Uterus (tissue), 4 donors: ENCODE results near the gene TBX2. TPM values are rescaled to one million over a fixed set of nuclear protein-coding genes. Genes with fewer than 3 reads are reported as not detected.

Experiments
- DNase-seq, 2 donors: peaks; one replicate each; pipeline ENCODE4 v3.0.0-alpha.2; 2019 to 2020
- H3K27ac ChIP-seq, 2 donors: fragments of 200-600 bp; sonication (generic); 1 replicate in 1 of 2; 2 replicates in 1 of 2; pipeline ENCODE4 v1.5.1; 2016 to 2018
- H3K27me3 ChIP-seq, 2 donors: fragments of 200-600 bp; sonication (generic); one replicate each; pipeline ENCODE4 v1.5.1; 2018 to 2019; ENCODE audit warnings: control low read depth in 1 of 2
- H3K36me3 ChIP-seq, 2 donors: fragments of 200-600 bp; sonication (generic); one replicate each; pipeline ENCODE4 v1.5.1; 2019; ENCODE audit warnings: control low read depth in 1 of 2
- H3K4me1 ChIP-seq, 2 donors: fragments of 200-600 bp; sonication (generic); one replicate each; pipeline ENCODE4 v1.5.1; 2018 to 2019; ENCODE audit warnings: control low read depth in 1 of 2
- H3K4me3 ChIP-seq, 2 donors: fragments of 200-600 bp; sonication (generic); 1 replicate in 1 of 2; 2 replicates in 1 of 2; pipeline ENCODE4 v1.5.1; 2018 to 2019; ENCODE audit warnings: mild to moderate bottlenecking in 1 of 2
- H3K9me3 ChIP-seq, 2 donors: fragments of 200-600 bp; sonication (generic); one replicate each; pipeline ENCODE4 v1.5.1; 2019; ENCODE audit warnings: control low read depth in 1 of 2
- POLR2A ChIP-seq, 2 donors: fragments of 450-650 bp; IDR thresholded peaks; one replicate each; pipeline ENCODE4 v1.6.1; 2016; ENCODE audit warnings: antibody characterized with exemption in 2 of 2, mild to moderate bottlenecking in 1 of 2, moderate library complexity in 1 of 2
- intact Hi-C: fragments of 100-400 bp; cut with DNase I; formaldehyde crosslinking; loops from one replicate; pipeline ENCODE4 v1.15.1; 2023; ENCODE audit warnings: low total_unique reads
- total RNA-seq, 4 donors: library from RNA; depleted of rRNA in 3 of 4; stranded (reverse); fragments of >200 nt in 3 of 4; gene quantifications; one replicate each; pipeline versions ENCODE4 v1.1.0 to v1.2.4, GENCODE V29; 2014 to 2023
- TF ChIP-seq, protein P1 (sequence below), 4 experiments: fragments of 200-600 bp in 2 of 4; fragments of 450-650 bp in 2 of 4; sonication (generic) in 2 of 4; IDR thresholded peaks; one replicate each; pipeline ENCODE4 v1.5.1; 2016 to 2019; ENCODE audit warnings: antibody characterized with exemption in 4 of 4, mild to moderate bottlenecking in 2 of 4, moderate library complexity in 1 of 4
- donor health status: DM: yes; HTN: yes; CAD: no.

Gene TBX2
- total RNA-seq, 4 donors from 2014 or later: 0.29 to 40.5 (median 27.4) TPM

GRCh38 chr17:61378658-61379456, 20.8 kb upstream of the TBX2 start:
- no peak for DNase-seq
- intact Hi-C loops: loop anchor here (10.0 kb wide), 1 partner anchor 64 kb away; no protein-coding TSS in a partner anchor
- no peak overlapping the region for H3K4me3 ChIP-seq
- H3K4me1 ChIP-seq: no peaks in the 10 kb centered on the region
- no peak for TF ChIP-seq POLR2A (IDR thresholded peaks at IDR 0.05)
- TF ChIP-seq, protein P1, sequence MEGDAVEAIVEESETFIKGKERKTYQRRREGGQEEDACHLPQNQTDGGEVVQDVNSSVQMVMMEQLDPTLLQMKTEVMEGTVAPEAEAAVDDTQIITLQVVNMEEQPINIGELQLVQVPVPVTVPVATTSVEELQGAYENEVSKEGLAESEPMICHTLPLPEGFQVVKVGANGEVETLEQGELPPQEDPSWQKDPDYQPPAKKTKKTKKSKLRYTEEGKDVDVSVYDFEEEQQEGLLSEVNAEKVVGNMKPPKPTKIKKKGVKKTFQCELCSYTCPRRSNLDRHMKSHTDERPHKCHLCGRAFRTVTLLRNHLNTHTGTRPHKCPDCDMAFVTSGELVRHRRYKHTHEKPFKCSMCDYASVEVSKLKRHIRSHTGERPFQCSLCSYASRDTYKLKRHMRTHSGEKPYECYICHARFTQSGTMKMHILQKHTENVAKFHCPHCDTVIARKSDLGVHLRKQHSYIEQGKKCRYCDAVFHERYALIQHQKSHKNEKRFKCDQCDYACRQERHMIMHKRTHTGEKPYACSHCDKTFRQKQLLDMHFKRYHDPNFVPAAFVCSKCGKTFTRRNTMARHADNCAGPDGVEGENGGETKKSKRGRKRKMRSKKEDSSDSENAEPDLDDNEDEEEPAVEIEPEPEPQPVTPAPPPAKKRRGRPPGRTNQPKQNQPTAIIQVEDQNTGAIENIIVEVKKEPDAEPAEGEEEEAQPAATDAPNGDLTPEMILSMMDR (IDR thresholded peaks at IDR 0.05): no peak
- H3K27ac ChIP-seq: peak overlapping the region in 1 of 2 donors; percentile 4
- H3K27me3 ChIP-seq: no peaks in the 10 kb centered on the region
- no peaks in the 10 kb centered on the region for H3K36me3 ChIP-seq
- H3K9me3 ChIP-seq: no peaks in the 10 kb centered on the region

DNA sequence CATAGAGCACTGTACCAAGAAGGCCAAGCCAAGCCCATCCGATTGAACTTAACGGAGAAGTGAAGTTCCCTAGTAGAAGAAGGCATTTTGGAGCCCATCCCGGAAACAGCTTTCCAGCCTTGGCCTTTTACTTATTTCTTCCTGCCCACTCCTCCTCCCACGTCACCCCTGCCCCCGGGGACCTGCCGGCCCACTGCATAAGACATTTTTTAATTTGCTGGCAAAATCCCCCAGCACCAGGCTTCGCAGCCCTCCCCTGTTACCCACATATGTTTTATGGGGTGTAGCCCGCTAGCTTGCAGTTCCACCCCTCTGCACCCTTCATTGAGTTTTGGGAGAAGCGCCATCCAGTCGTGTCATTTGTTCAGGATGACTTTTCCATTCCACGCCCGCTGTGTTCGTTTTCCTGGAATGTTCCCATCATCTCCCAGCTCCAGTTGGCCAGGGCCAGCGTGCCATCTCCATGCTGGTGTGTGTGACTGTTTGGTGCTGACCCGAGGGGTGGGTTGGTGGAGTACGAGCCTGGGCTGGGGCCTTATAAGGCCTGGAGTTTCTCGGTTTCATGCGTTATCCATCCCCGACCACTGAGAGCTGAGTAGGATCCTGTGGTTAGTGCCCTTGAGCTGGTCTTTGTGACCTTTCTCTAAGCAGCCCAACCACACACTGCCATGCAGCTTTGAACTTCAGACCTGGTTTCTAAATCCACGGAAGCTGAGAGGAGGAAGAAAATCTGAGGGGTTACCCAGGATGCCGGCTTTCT, 20.0 kb upstream of the TBX2 start:
- TF ChIP-seq, protein P1 (IDR thresholded peaks at IDR 0.05): no peak
- no peak for TF ChIP-seq POLR2A (IDR thresholded peaks at IDR 0.05)
- Histone ChIP-seq H3K36me3 (no peaks in the 10 kb centered on the region), H3K27ac (peak overlapping the region; percentile 7 to 21), H3K4me1 (no peaks in the 10 kb centered on the region), H3K4me3 (no peak overlapping the region), H3K9me3 (no peaks in the 10 kb centered on the region), H3K27me3 (no peaks in the 10 kb centered on the region)
- no peak for DNase-seq
- intact Hi-C loops: loop anchor here (10.0 kb wide), 1 partner anchor 65 kb away; no protein-coding TSS in a partner anchor

- Histone ChIP-seq H3K9me3 (no peaks in the 10 kb centered on the region), H3K36me3 (no peaks in the 10 kb centered on the region), H3K27ac (peak overlapping the region; percentile 7 to 21), H3K27me3 (no peaks in the 10 kb centered on the region), H3K4me3 (no peak overlapping the region), H3K4me1 (no peaks in the 10 kb centered on the region)
- no peak for TF ChIP-seq POLR2A (IDR thresholded peaks at IDR 0.05)
- TF ChIP-seq, protein P1 (IDR thresholded peaks at IDR 0.05): no peak
- DNase-seq: no peak
- intact Hi-C loops: no loop called here
Measured at GRCh38 chr17:61380217-61380835, 19.3 kb upstream of the TBX2 start.

DNA sequence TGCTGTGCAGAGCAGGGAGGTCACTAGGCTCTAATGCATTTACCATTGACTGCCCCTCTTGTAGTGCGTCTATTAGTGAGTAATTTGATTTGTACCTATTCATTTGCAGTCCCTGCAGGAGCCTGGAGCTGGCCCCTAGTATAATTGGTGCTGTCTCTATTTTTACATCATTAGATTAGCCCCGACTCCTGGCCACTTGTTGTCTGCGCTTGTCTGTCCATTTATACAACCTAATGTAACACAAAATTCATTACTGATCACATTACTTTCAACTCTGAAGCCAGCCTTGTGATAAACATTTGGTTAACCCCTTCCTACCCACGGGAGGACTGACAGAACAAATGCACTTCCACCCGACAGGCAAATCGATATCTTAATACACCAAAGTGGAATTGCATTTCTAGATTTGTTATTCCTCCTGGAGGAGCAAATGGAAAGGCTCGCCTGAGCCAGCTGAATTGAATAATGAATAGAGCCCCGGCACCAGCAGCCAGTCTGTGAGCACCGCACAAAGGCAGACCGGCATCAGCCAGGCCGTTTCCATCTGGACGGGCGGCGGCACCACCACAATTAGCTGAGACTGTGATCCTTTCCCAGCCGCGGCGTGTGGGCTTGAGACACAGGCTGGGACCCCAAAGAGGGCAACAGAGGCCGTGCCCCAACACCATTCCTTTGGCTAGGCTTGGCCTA, 18.7 kb upstream of the TBX2 start:
- TF ChIP-seq POLR2A (IDR thresholded peaks at IDR 0.05): no peak
- TF ChIP-seq, protein P1 (IDR thresholded peaks at IDR 0.05): no peak
- DNase-seq: no peak
- Histone ChIP-seq H3K9me3 (no peaks in the 10 kb centered on the region), H3K27me3 (no peaks in the 10 kb centered on the region), H3K27ac (no peak overlapping the region), H3K36me3 (no peaks in the 10 kb centered on the region), H3K4me1 (no peaks in the 10 kb centered on the region), H3K4me3 (no peak overlapping the region)
- intact Hi-C loops: no loop called here
